ENCODE results near the gene RCOR2. TPM values are rescaled to one million over a fixed set of nuclear protein-coding genes. Genes with fewer than 3 reads are reported as not detected.
A peak's percentile ranks its signal among the peaks of the same experiment; 100 is the strongest.

Gene RCOR2
- total RNA-seq, 1 donor from 2014 or later = 39.7 TPM

DNA sequence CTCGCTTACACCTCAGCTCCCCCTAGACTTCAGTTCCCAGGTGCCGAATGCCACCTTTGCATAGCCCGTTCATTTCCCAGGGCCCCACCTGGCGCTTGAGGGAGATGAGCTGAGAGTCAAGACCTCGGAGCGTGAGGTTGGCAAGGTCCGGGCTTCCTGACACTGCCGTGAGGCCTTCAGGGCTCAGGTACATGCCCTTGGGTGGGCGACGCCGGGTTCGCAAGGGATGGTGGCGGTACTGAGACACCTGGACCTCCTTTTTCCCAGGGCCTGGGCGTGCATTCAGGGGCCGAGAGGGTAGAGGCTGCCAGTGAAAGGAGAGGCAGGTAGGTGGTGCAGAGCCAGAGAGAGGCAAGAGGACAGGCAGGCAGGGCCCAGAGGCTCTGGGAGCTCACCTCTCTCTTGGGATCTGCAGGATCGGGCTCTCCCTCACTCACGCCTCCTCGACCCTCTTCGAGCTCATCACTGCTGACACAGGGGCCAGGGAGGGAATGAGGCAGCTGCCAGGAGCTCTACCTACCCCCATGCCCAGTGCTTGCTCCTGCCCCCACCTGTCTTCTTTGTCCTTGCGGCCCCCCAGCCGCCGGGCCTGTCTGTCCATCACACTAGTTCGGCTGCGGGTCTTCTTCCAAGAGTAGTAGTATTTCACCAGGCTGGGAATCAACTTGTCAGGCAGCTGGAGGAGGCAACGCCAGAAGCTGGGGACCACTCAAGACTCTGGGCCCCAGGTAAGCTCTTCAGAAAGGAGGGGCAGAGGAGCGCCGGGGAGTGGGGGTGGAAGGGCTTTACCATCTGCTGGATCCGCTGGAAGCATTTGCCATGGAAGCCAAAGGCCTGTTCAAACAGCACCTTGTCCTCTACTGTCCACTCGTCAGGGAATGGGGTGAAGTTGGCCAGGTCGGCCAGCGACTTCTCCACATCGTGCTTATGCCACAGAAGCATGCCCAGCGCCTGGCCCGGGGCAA lies 2.8 kb downstream of the RCOR2 start:
- Mint-ChIP-seq H3K27ac (peak overlapping the region; percentile 79), H3K4me1 (ENCODE audit: low read depth) (peaks cover 18% of the 10 kb centered on the region), H3K4me3 (ENCODE audit: low read depth) (peak overlapping the region; percentile 40), H3K9me3 (ENCODE audit: low read depth) (no peaks in the 10 kb centered on the region), H3K36me3 (ENCODE audit: insufficient read depth) (peaks cover 2% of the 10 kb centered on the region), H3K27me3 (no peaks in the 10 kb centered on the region)
- DNase-seq (ENCODE audit: low spot score, unreplicated experiment) = no peak
- no peak for TF ChIP-seq CTCF (IDR thresholded peaks at IDR 0.05; ENCODE audit: unreplicated experiment)

- peaks cover 14% of the 10 kb centered on the region for H3K4me1 Mint-ChIP-seq (ENCODE audit: low read depth)
- H3K27me3 Mint-ChIP-seq = no peaks in the 10 kb centered on the region
- TF ChIP-seq CTCF (IDR thresholded peaks at IDR 0.05; ENCODE audit: unreplicated experiment) = no peak
- no peak overlapping the region for H3K27ac Mint-ChIP-seq
- no peak overlapping the region for H3K4me3 Mint-ChIP-seq (ENCODE audit: low read depth)
- H3K36me3 Mint-ChIP-seq (ENCODE audit: insufficient read depth) = peaks cover 2% of the 10 kb centered on the region
- H3K9me3 Mint-ChIP-seq (ENCODE audit: low read depth) = no peaks in the 10 kb centered on the region
- DNase-seq (ENCODE audit: low spot score, unreplicated experiment) = no peak
Measured at GRCh38 chr11:63912678-63913077, 4.3 kb downstream of the RCOR2 start.

- Mint-ChIP-seq H3K27me3 (no peaks in the 10 kb centered on the region), H3K36me3 (ENCODE audit: insufficient read depth) (peaks cover 2% of the 10 kb centered on the region), H3K4me3 (ENCODE audit: low read depth) (no peak overlapping the region), H3K9me3 (ENCODE audit: low read depth) (no peaks in the 10 kb centered on the region), H3K27ac (no peak overlapping the region), H3K4me1 (ENCODE audit: low read depth) (peaks cover 12% of the 10 kb centered on the region)
- TF ChIP-seq CTCF (IDR thresholded peaks at IDR 0.05; ENCODE audit: unreplicated experiment) = no peak
- no peak for DNase-seq (ENCODE audit: low spot score, unreplicated experiment)
Measured at GRCh38 chr11:63911876-63912275, 5.1 kb downstream of the RCOR2 start.

DNA sequence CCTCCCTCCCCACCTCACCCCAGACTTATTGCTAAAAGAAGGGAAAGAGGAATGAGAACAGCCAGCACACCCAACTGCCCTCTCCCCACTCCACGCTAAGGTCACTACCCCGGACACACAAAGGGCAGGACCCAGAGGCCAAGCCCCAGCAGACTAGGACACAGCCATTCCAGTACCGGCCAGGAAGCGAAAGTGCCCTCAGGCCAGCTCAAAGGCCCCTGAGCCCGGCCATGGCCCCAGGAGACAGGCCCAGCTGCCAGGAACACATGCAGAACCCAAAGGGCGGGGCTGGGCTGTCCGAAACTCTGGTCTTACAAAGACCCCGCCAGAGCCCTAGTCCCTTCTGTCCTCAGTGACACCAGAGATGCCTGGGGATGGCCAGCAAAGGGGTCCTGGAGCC lies 5.5 kb downstream of the RCOR2 start:
- H3K9me3 Mint-ChIP-seq (ENCODE audit: low read depth) = no peaks in the 10 kb centered on the region
- H3K4me1 Mint-ChIP-seq (ENCODE audit: low read depth) = peaks cover 12% of the 10 kb centered on the region
- no peaks in the 10 kb centered on the region for H3K27me3 Mint-ChIP-seq
- peak overlapping the region; percentile 81 for H3K27ac Mint-ChIP-seq
- H3K36me3 Mint-ChIP-seq (ENCODE audit: insufficient read depth) = peaks cover 2% of the 10 kb centered on the region
- no peak for TF ChIP-seq CTCF (IDR thresholded peaks at IDR 0.05; ENCODE audit: unreplicated experiment)
- DNase-seq (ENCODE audit: low spot score, unreplicated experiment) = no peak
- no peak overlapping the region for H3K4me3 Mint-ChIP-seq (ENCODE audit: low read depth)

DNA sequence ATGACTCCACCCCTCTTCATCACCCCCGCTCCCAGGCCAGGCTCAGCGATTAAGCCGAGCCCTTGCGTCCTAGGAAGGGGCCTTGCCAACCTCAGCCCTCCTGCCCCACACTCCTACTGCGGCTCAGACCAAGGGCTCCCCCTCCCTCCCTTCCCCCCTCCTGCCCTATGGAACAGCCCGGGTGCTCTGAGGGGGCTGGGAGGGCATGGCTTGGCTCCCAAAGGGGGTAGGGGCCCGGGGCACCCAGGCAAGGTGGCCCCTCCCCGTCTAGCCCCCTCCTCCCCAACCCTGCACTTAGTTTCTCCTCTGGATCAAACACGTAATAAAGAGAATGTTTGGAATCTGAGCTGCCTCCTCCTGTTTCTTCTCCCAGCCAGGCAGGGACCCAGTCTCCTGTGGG lies 6.3 kb downstream of the RCOR2 start:
- DNase-seq (ENCODE audit: low spot score, unreplicated experiment) = no peak
- Mint-ChIP-seq H3K27me3 (no peaks in the 10 kb centered on the region), H3K4me3 (ENCODE audit: low read depth) (no peak overlapping the region), H3K9me3 (ENCODE audit: low read depth) (no peaks in the 10 kb centered on the region), H3K27ac (no peak overlapping the region), H3K36me3 (ENCODE audit: insufficient read depth) (peaks cover 2% of the 10 kb centered on the region), H3K4me1 (ENCODE audit: low read depth) (peaks cover 12% of the 10 kb centered on the region)
- no peak for TF ChIP-seq CTCF (IDR thresholded peaks at IDR 0.05; ENCODE audit: unreplicated experiment)
